ENCODE results near the gene GNRHR.
A peak's percentile ranks its signal among the peaks of the same experiment; 100 is the strongest.
"Not testable (repeated sequence)": the region's sequence is repeated elsewhere in the genome, so short reads cannot be mapped to it uniquely, and the experiment has no call there.

GNRHR gene

GRCh38 chr4:67770422-67770821, 16.2 kb upstream of the GNRHR start:
- DNase-seq (ENCODE audit: low read depth) = no peak
- H3K4me3 ChIP-seq (replicated peaks; ENCODE audit: low read depth, low read length) = no peak overlapping the region
- no peak for TF ChIP-seq CTCF (IDR thresholded peaks at IDR 0.05; ENCODE audit: low read length, missing control alignments)

- H3K4me3 ChIP-seq (replicated peaks; ENCODE audit: low read depth, low read length) = no peak overlapping the region
- no peak for TF ChIP-seq CTCF (IDR thresholded peaks at IDR 0.05; ENCODE audit: low read length, missing control alignments)
- no peak for DNase-seq (ENCODE audit: low read depth)
Observed at GRCh38 chr4:67765928-67766327, 11.7 kb upstream of the GNRHR start.

GRCh38 chr4:67765401-67765800, 11.2 kb upstream of the GNRHR start:
- no peak for TF ChIP-seq CTCF (IDR thresholded peaks at IDR 0.05; ENCODE audit: low read length, missing control alignments)
- H3K4me3 ChIP-seq (replicated peaks; ENCODE audit: low read depth, low read length) = no peak overlapping the region
- DNase-seq (ENCODE audit: low read depth) = no peak

- TF ChIP-seq CTCF (IDR thresholded peaks at IDR 0.05; ENCODE audit: low read length, missing control alignments) = no peak
- DNase-seq (ENCODE audit: low read depth) = no peak
- no peak overlapping the region for H3K4me3 ChIP-seq (replicated peaks; ENCODE audit: low read depth, low read length)
Observed at GRCh38 chr4:67764183-67764582, 10.0 kb upstream of the GNRHR start.

GRCh38 chr4:67762086-67762485, 7.9 kb upstream of the GNRHR start:
- TF ChIP-seq CTCF (IDR thresholded peaks at IDR 0.05; ENCODE audit: low read length, missing control alignments) = no peak
- H3K4me3 ChIP-seq (replicated peaks; ENCODE audit: low read depth, low read length) = peak overlapping the region; percentile 13
- peak; percentile 51 for DNase-seq (ENCODE audit: low read depth)

- DNase-seq (ENCODE audit: low read depth); H3K4me3 ChIP-seq (replicated peaks; ENCODE audit: low read depth, low read length): not testable (repeated sequence)
Observed at GRCh38 chr4:67756991-67757390, 2.8 kb upstream of the GNRHR start.

- no peak for DNase-seq (ENCODE audit: low read depth)
- TF ChIP-seq CTCF (IDR thresholded peaks at IDR 0.05; ENCODE audit: low read length, missing control alignments) = no peak
- no peak overlapping the region for H3K4me3 ChIP-seq (replicated peaks; ENCODE audit: low read depth, low read length)
Observed at GRCh38 chr4:67755974-67756373, 1.8 kb upstream of the GNRHR start.

GRCh38 chr4:67751260-67751659, 2.9 kb downstream of the GNRHR start:
- no peak for TF ChIP-seq CTCF (IDR thresholded peaks at IDR 0.05; ENCODE audit: low read length, missing control alignments)
- DNase-seq (ENCODE audit: low read depth) = peak; percentile 4
- no peak overlapping the region for H3K4me3 ChIP-seq (replicated peaks; ENCODE audit: low read depth, low read length)
